ENCODE measurements around the gene LHX3.

Gene LHX3

DNA sequence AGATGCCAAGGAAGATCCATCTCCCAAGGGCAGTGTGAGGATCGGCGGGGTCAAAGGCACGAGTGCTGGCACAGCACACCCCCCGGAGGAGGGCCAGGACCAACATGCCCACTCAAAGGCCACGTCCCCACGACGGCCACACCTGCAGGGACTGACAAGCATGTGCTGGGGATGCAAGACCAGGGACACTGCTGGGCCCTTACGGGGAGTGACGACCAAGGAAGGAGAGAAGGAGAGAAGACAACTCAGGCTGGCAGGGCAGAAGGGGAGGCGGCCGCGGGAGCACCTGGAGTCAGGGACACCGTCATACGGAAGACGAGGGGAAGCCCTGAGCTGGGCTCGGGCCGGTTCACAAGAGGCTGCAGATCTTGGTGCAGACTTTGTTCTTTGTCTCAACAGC lies 30.2 kb upstream of the LHX3 start:
- DNase-seq (ENCODE audit: low read depth): no peak
- no peak overlapping the region for H3K4me3 ChIP-seq (ENCODE audit: low read length)
- TF ChIP-seq, protein P1, sequence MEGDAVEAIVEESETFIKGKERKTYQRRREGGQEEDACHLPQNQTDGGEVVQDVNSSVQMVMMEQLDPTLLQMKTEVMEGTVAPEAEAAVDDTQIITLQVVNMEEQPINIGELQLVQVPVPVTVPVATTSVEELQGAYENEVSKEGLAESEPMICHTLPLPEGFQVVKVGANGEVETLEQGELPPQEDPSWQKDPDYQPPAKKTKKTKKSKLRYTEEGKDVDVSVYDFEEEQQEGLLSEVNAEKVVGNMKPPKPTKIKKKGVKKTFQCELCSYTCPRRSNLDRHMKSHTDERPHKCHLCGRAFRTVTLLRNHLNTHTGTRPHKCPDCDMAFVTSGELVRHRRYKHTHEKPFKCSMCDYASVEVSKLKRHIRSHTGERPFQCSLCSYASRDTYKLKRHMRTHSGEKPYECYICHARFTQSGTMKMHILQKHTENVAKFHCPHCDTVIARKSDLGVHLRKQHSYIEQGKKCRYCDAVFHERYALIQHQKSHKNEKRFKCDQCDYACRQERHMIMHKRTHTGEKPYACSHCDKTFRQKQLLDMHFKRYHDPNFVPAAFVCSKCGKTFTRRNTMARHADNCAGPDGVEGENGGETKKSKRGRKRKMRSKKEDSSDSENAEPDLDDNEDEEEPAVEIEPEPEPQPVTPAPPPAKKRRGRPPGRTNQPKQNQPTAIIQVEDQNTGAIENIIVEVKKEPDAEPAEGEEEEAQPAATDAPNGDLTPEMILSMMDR (conservative IDR thresholded peaks at IDR 0.05; ENCODE audit: low read length): no peak

DNA sequence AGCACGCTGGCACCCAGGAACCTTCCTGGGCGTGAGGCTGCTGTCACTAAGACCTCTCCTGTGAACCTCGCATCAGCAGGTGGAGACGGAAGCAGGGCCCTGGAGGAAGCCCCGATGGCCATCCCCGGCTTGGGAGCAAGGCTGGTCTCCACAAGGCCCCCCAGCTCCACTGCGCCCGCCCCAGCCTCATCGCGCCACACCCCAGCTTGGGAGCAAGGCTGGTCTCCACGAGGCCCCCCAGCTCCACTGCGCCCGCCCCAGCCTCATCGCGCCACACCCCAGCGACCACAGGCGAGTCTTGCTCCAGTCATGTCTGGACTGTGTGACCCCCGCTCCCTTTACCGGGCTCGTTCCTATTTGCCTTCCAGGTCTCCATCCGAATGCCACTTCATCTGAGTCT lies 29.7 kb upstream of the LHX3 start:
- DNase-seq (ENCODE audit: low read depth): no peak
- TF ChIP-seq, protein P1 (conservative IDR thresholded peaks at IDR 0.05; ENCODE audit: low read length): no peak
- H3K4me3 ChIP-seq (ENCODE audit: low read length): no peak overlapping the region

DNA sequence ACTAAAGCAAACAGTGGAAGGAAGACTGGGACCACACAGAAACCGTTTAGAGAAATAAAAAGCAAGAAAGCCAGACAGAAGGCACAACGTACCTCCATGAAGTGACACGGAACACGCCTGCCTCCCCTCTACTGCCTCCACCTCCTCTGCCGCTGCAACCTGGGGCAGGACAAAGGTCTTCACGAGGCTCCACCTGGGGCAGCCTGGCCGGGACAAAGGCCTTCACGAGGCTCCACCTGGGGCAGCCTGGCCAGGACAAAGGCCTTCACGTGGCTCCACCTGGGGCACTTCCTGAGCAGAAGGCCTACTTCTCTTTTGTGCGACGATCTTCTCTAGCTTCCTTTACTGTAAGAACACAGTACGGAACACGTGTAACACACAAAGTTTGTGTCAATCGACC lies 28.9 kb upstream of the LHX3 start:
- no peak for DNase-seq (ENCODE audit: low read depth)
- H3K4me3 ChIP-seq (ENCODE audit: low read length): no peak overlapping the region
- TF ChIP-seq, protein P1 (conservative IDR thresholded peaks at IDR 0.05; ENCODE audit: low read length): no peak

DNA sequence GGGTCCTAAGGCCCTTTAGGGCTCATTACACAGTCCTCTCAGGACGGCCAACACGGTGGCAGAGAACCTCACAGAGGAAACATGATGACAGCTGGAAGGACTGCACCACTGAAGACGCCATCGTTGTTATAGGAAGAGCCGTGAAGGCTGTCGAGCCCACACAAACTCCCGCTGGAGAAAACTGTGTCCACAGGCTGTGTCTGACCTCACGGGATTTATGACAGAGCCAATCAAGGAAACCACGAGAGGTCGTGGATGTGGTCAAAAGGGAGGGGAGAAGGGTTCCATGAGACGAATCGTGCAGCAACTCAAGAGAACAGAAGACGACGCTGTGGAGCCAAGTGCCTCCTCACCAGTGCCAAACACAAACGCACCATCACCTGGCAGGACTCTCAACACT lies 28.5 kb upstream of the LHX3 start:
- no peak overlapping the region for H3K4me3 ChIP-seq (ENCODE audit: low read length)
- DNase-seq (ENCODE audit: low read depth): no peak
- TF ChIP-seq, protein P1 (conservative IDR thresholded peaks at IDR 0.05; ENCODE audit: low read length): no peak

DNA sequence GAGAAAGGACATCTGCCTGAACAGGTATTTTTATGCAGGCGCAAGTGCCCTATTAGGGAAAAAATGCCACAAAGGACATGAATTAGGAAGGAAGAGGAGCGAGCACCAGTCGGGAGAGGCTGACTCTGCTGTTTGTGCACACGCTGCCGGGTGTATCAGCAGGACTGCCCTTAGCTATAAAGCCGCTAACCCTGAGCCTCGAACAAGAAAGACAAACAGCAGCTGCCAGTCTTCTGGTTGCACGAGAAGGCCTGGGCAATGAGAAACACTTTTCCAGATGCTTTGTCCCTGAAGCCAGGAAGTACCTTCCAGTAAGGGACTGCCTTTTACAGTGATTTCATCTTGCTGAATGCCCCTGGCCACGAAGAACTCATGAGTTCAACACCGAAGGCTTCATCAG lies 28.0 kb upstream of the LHX3 start:
- TF ChIP-seq, protein P1 (conservative IDR thresholded peaks at IDR 0.05; ENCODE audit: low read length): no peak
- H3K4me3 ChIP-seq (ENCODE audit: low read length): no peak overlapping the region
- no peak for DNase-seq (ENCODE audit: low read depth)

DNA sequence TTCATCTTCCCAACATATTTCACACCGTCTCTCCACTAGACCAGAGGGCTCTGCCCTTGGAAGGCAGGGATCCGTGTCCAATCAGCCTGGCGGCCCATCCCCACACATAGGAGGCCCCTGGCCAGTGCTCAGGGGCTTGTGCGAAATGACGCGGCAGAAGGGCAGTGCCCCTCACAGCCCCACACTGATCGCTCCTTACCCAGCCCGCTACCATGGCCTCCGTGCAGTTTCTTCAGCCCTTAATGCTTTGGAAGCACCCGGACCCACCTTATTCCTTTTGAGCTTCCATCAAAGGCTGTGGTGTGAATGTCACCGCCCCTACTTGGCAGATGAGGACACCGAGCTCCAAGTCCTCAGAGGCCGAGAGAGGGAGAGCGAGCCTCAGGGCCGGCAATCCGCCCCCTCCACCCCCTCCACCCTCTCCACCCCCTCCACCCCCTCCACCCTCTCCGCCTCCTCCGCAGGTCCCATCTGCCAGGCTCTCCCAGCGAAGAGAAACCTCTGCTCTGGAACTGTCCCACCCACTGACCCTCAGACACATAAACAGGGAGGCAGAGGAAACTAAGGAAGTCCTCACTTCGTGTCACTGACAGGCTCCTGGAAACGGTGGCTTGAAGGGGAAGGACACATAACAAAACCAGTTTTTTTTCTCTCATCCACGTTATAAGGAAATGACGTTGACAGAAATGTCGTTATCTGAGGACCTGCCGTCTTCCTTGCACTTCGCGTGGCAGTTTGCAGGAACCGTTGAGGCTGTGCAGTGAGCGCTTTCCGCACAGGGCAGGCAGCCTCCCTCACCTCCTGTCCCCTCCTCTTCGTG lies 26.8 kb upstream of the LHX3 start:
- TF ChIP-seq, protein P1 (conservative IDR thresholded peaks at IDR 0.05; ENCODE audit: low read length): no peak
- DNase-seq (ENCODE audit: low read depth): no peak
- H3K4me3 ChIP-seq (ENCODE audit: low read length): no peak overlapping the region

DNA sequence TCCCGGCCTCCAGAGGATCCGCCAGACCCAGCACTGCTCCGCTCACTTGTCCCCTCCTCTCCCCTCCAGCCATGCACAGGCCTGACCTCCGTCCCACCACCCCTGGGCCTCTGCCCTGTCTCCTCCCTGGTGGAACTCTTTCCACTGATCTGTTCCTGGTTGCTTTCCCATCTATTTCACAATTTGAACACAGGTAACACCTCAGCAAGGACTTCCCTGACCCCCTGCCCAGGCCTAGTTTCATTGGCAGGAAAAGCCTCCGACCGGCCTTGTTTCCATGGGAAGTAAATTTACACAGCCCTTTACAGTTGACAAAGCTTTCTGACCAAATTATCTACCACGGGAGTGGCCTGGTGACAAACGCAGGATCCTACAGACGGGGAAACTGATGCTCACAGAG lies 25.8 kb upstream of the LHX3 start:
- H3K4me3 ChIP-seq (ENCODE audit: low read length): no peak overlapping the region
- TF ChIP-seq, protein P1 (conservative IDR thresholded peaks at IDR 0.05; ENCODE audit: low read length): no peak
- no peak for DNase-seq (ENCODE audit: low read depth)

Data from AG10803 (cell line).